HCT116 (cell line): ENCODE results near the gene TRAPPC4. TPM values are rescaled to one million over a fixed set of nuclear protein-coding genes. Genes with fewer than 3 reads are reported as not detected.

Source experiments
- ATAC-seq: fragments of 200-7000 bp; cut with Tn5 transposase; 2 replicates; pipeline ENCODE4 v1.9.1; 2020; ENCODE audit warnings: mild to moderate bottlenecking, moderate library complexity
- BruUV-seq: library from RNA; stranded (reverse); fragments of 400-500 nt; replicated peaks from 2 replicates; lab custom pipeline; 2021; lab: Mats Ljungman, UMichigan
- CTCF ChIA-PET: fragments of 300-600 bp; sonication (Branson Sonifier 250); formaldehyde crosslinking; loops from one replicate; lab custom pipeline; 2021; ENCODE audit warnings: antibody characterized with exemption; lab: Charles Lee
- POLR2A ChIA-PET: fragments of 300-600, 350-600 bp; sonication (Branson Sonifier 250); formaldehyde crosslinking; loops from one replicate; lab custom pipeline; 2021; ENCODE audit warnings: antibody characterized with exemption; lab: Charles Lee
- RAD21 ChIA-PET, 2 experiments: fragments of 300-600 bp; sonication (Branson Sonifier 250); formaldehyde crosslinking; loops; one replicate each; lab custom pipeline; 2023; ENCODE audit warnings: low total read pairs in 2 of 2; ENCODE audit not compliant: uncharacterized antibody in 2 of 2, unreplicated experiment in 2 of 2, low non-redundant PET in 1 of 2; lab: Charles Lee
- DNase-seq: peaks from one replicate; pipeline ENCODE4 v3.0.0-alpha.2; 2010; ENCODE audit warnings: low read depth, low spot score
- H2AFZ ChIP-seq: fragments of 200-600 bp; shearing (Covaris generic), sonication (generic); 2 replicates; pipeline ENCODE4 v1.6.1; 2017; ENCODE audit warnings: low read depth, mixed run types, mixed read lengths, antibody characterized with exemption, low read length; ENCODE audit not compliant: poor library complexity, severe bottlenecking
- H3K27ac ChIP-seq: 2 replicates; pipeline ENCODE4 v1.5.1; 2012; ENCODE audit warnings: low read depth, low read length
- H3K27me3 ChIP-seq: fragments of 200-600 bp; sonication (generic); 2 replicates; pipeline ENCODE4 v1.6.1; 2016; ENCODE audit warnings: mixed run types, low read length, mixed read lengths; ENCODE audit not compliant: insufficient read depth
- H3K36me3 ChIP-seq, 2 experiments: fragments of 200-500 bp in 1 of 2; fragments of 200-600 bp in 1 of 2; sonication (Bioruptor generic) in 1 of 2; sonication (generic) in 1 of 2; 2 replicates each; pipeline versions ENCODE4 v1.5.1 to v1.6.1; 2014 to 2016; ENCODE audit warnings: low read length in 2 of 2, inconsistent platforms in 1 of 2, mixed read lengths in 1 of 2, mixed run types in 1 of 2; ENCODE audit not compliant: insufficient read depth in 2 of 2, control insufficient read depth in 1 of 2
- H3K4me1 ChIP-seq, 2 experiments: fragments of 200-600 bp in 1 of 2; sonication (generic) in 1 of 2; 2 replicates each; pipeline versions ENCODE4 v1.5.1 to v1.6.1; 2012 to 2017; ENCODE audit warnings: low read length in 2 of 2, inconsistent platforms in 1 of 2, mild to moderate bottlenecking in 1 of 2, mixed read lengths in 1 of 2, mixed run types in 1 of 2, moderate library complexity in 1 of 2; ENCODE audit not compliant: insufficient read depth in 2 of 2, control insufficient read depth in 1 of 2
- H3K4me2 ChIP-seq: fragments of 200-600 bp; sonication (generic); 2 replicates; pipeline ENCODE4 v1.6.1; 2017; ENCODE audit warnings: mixed run types, low read length, mixed read lengths
- H3K4me3 ChIP-seq, 2 experiments: fragments of 200-600 bp in 1 of 2; sonication (generic) in 1 of 2; replicated peaks in 1 of 2; 2 replicates each; pipeline ENCODE4 v1.5.1; 2011 to 2016; ENCODE audit warnings: low read length in 2 of 2, control low read depth in 1 of 2, low read depth in 1 of 2, mild to moderate bottlenecking in 1 of 2, mixed read lengths in 1 of 2, mixed run types in 1 of 2
- H3K79me2 ChIP-seq: fragments of 200-600 bp; sonication (generic); 2 replicates; pipeline ENCODE4 v1.6.1; 2017; ENCODE audit warnings: mild to moderate bottlenecking, mixed run types, low read length, moderate library complexity, mixed read lengths; ENCODE audit not compliant: insufficient read depth
- H3K9ac ChIP-seq: fragments of 200-600 bp; sonication (generic); 2 replicates; pipeline ENCODE4 v1.6.1; 2016; ENCODE audit warnings: low read length, mixed read lengths
- H3K9me2 ChIP-seq: fragments of 200-600 bp; sonication (generic), shearing (Covaris generic); 2 replicates; pipeline ENCODE4 v1.6.1; 2017; ENCODE audit warnings: mixed run types, mild to moderate bottlenecking, moderate library complexity; ENCODE audit not compliant: insufficient read depth
- H3K9me3 ChIP-seq, 2 experiments: fragments of 200-500 bp in 1 of 2; fragments of 200-600 bp in 1 of 2; sonication (Bioruptor generic) in 1 of 2; sonication (generic) in 1 of 2; 2 replicates each; pipeline ENCODE4 v1.6.1; 2014 to 2017; ENCODE audit warnings: low read length in 2 of 2, mixed read lengths in 2 of 2, inconsistent platforms in 1 of 2, low read depth in 1 of 2, mild to moderate bottlenecking in 1 of 2, mixed run types in 1 of 2, moderate library complexity in 1 of 2; ENCODE audit not compliant: control insufficient read depth in 1 of 2, insufficient read depth in 1 of 2
- H4K20me1 ChIP-seq: fragments of 200-600 bp; sonication (generic), shearing (Covaris generic); 2 replicates; pipeline ENCODE4 v1.6.1; 2017; ENCODE audit warnings: mixed run types, mild to moderate bottlenecking, moderate library complexity; ENCODE audit not compliant: insufficient read depth
- CBX3 ChIP-seq: IDR thresholded peaks from 2 replicates; pipeline ENCODE4 v1.6.1; 2012; ENCODE audit warnings: low read depth
- CEBPB ChIP-seq: IDR thresholded peaks from 2 replicates; pipeline ENCODE4 v1.6.1; 2012; ENCODE audit warnings: low read depth
- CTCF ChIP-seq, 3 experiments: fragments of 200-600 bp in 1 of 3; sonication (generic) in 1 of 3; IDR thresholded peaks in 2 of 3; conservative IDR thresholded peaks in 1 of 3; 2 replicates each; pipeline ENCODE4 v1.5.1; 2012 to 2017; ENCODE audit warnings: low read depth in 2 of 3, low read length in 2 of 3, antibody characterized with exemption in 1 of 3, borderline replicate concordance in 1 of 3, control low read depth in 1 of 3, mild to moderate bottlenecking in 1 of 3, mixed read lengths in 1 of 3, mixed run types in 1 of 3, moderate library complexity in 1 of 3; ENCODE audit not compliant: insufficient read depth in 1 of 3
- ELF1 ChIP-seq: IDR thresholded peaks from 2 replicates; pipeline ENCODE4 v1.6.1; 2012; ENCODE audit warnings: low read depth, borderline replicate concordance
- EZH2phosphoT487 ChIP-seq: fragments of 200-600 bp; IDR thresholded peaks from 2 replicates; pipeline ENCODE4 v1.6.1; 2018; ENCODE audit warnings: antibody characterized with exemption, borderline replicate concordance
- FOSL1 ChIP-seq: IDR thresholded peaks from 2 replicates; pipeline ENCODE4 v1.6.1; 2012; ENCODE audit warnings: low read depth
- JUND ChIP-seq: IDR thresholded peaks from 2 replicates; pipeline ENCODE4 v1.6.1; 2012
- MAX ChIP-seq: IDR thresholded peaks from 2 replicates; pipeline ENCODE4 v1.6.1; 2012
- POLR2A ChIP-seq: IDR thresholded peaks from 2 replicates; pipeline ENCODE4 v1.7.0; 2011; ENCODE audit warnings: borderline replicate concordance; ENCODE audit not compliant: insufficient read depth, insufficient read length; ENCODE audit errors: extremely low read depth
- REST ChIP-seq: IDR thresholded peaks from 2 replicates; pipeline ENCODE4 v1.6.1; 2012; ENCODE audit warnings: low read depth
- SIN3A ChIP-seq: IDR thresholded peaks from 2 replicates; pipeline ENCODE4 v1.6.1; 2012; ENCODE audit warnings: low read depth
- SP1 ChIP-seq: IDR thresholded peaks from 2 replicates; pipeline ENCODE4 v1.6.1; 2012; ENCODE audit warnings: low read depth
- TCF7L2 ChIP-seq: IDR thresholded peaks from 2 replicates; pipeline ENCODE4 v1.7.0; 2011; ENCODE audit warnings: borderline replicate concordance, inconsistent platforms; ENCODE audit not compliant: insufficient read depth, insufficient read length; ENCODE audit errors: extremely low read depth
- YY1 ChIP-seq: IDR thresholded peaks from 2 replicates; pipeline ENCODE4 v1.6.1; 2011; ENCODE audit warnings: low read length, low read depth, moderate library complexity, mild to moderate bottlenecking; ENCODE audit not compliant: insufficient replicate concordance; ENCODE audit errors: extremely low read depth
- ZBTB33 ChIP-seq: IDR thresholded peaks from 2 replicates; pipeline ENCODE4 v1.6.1; 2011; ENCODE audit warnings: mild to moderate bottlenecking, low read length, moderate library complexity; ENCODE audit not compliant: insufficient replicate concordance; ENCODE audit errors: extremely low read depth
- ZFX ChIP-seq: fragments of 450-650 bp; IDR thresholded peaks from 2 replicates; pipeline ENCODE4 v1.6.1; 2017
- ZNF274 ChIP-seq: fragments of 200-500 bp; sonication (Bioruptor generic); IDR thresholded peaks from 2 replicates; pipeline ENCODE4 v1.6.1; 2014; ENCODE audit warnings: mild to moderate bottlenecking, low read depth, low read length, inconsistent platforms
- intact Hi-C: fragments of 100-400 bp; cut with micrococcal nuclease; formaldehyde crosslinking; loops from 2 replicates; pipeline ENCODE4 v1.10.0; 2022
- total RNA-seq: library from RNA; stranded (reverse); gene quantifications from one replicate; pipeline ENCODE4 v1.2.1, GENCODE V29; 2021; ENCODE audit not compliant: unreplicated experiment

TRAPPC4 gene
- total RNA-seq, 1 experiment from 2014 or later: 61.6 TPM

- H3K9me3 ChIP-seq: no peaks in the 10 kb centered on the region
- RAD21 ChIA-PET: no interaction called here
- no peak overlapping the region for H2AFZ ChIP-seq
- no peaks in the 10 kb centered on the region for H3K27me3 ChIP-seq
- no TSS peak for BruUV-seq
- ATAC-seq (no peak), DNase-seq (no peak)
- POLR2A ChIA-PET: interaction anchor here (1.0 kb wide), 1 partner anchor 30 kb away, joined by 3 read pairs; no protein-coding TSS in a partner anchor
- no peak overlapping the region; the same call in 1 of the 2 replicates for H3K27ac ChIP-seq
- peaks cover 20 to 37% of the 10 kb centered on the region in 2 experiments; a peak in 3 of 4 replicates for H3K36me3 ChIP-seq
- peaks cover 5 to 30% of the 10 kb centered on the region in 2 experiments for H3K4me1 ChIP-seq
- H3K4me3 ChIP-seq: no peak overlapping the region
- intact Hi-C loops: no loop called here
- H3K4me2 ChIP-seq: no peak overlapping the region
- TF ChIP-seq TCF7L2 (no peak), REST (no peak), SP1 (no peak), CTCF (IDR thresholded peaks at IDR 0.05 in 2 of 3, conservative IDR thresholded peaks at IDR 0.05 in 1 of 3; ENCODE audit: borderline replicate concordance in 1 of 3, insufficient read depth in 1 of 3, low read depth in 2 of 3, low read length in 2 of 3) (no peak), POLR2A (no peak), SIN3A (no peak), FOSL1 (no peak), ZFX (no peak), ZBTB33 (no peak), CEBPB (no peak), MAX (no peak), EZH2phosphoT487 (no peak), ZNF274 (no peak), JUND (no peak), ELF1 (no peak), CBX3 (no peak), YY1 (no peak)
- H3K9me2 ChIP-seq: no peaks in the 10 kb centered on the region
- H3K79me2 ChIP-seq: peaks cover 32% of the 10 kb centered on the region
- CTCF ChIA-PET: no interaction called here
- no peaks in the 10 kb centered on the region for H4K20me1 ChIP-seq
- H3K9ac ChIP-seq: no peak overlapping the region
Measured at GRCh38 chr11:119025978-119026766, 7.6 kb downstream of the TRAPPC4 start.
